ENCODE measurements around the gene NELFE.

- TF ChIP-seq POU2F2 (IDR thresholded peaks at IDR 0.05; ENCODE audit: low read depth, low read length) (peak; percentile 89), POLR2A (IDR thresholded peaks at IDR 0.05; ENCODE audit: low read depth, low read length) (no peak), POLR2AphosphoS5 (IDR thresholded peaks at IDR 0.05; ENCODE audit: low read depth, low read length) (no peak)
These were observed 50.0 kb downstream of the NELFE start for GRCh38 chr6:31908791-31909190.

Data from GM12891 (cell line).